ENCODE measurements around the gene CLEC1A. TPM values are rescaled to one million over a fixed set of nuclear protein-coding genes. Genes with fewer than 3 reads are reported as not detected.

Gene CLEC1A
- total RNA-seq, 1 donor from 2014 or later = not detected

DNA sequence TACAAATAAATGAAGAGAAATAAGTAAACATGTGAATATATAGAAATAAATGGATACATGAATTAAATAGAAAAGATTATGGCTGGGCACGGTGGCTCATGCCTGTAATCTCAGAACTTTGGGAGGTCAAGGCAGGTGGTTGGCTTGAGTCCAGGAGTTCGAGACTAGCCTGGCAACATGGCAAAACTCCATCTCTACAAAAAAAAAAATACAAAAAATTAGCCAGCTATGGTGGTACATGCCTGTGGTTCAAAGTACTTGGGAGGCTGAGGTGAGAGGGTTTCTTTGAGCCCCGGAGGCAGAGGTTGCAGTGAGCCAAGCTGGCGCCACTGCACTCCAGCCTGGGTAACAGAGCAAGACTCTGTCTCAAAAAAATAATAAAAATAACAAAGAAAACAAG, 36.3 kb upstream of the CLEC1A start:
- Mint-ChIP-seq H3K27me3 (ENCODE audit: low read depth) (no peaks in the 10 kb centered on the region), H3K4me1 (peaks cover 8% of the 10 kb centered on the region), H3K36me3 (ENCODE audit: low read depth) (no peaks in the 10 kb centered on the region), H3K9me3 (no peaks in the 10 kb centered on the region), H3K4me3 (no peak overlapping the region), H3K27ac (ENCODE audit: unreplicated experiment) (no peak overlapping the region)
- DNase-seq (ENCODE audit: low read depth, low spot score) = no peak
- TF ChIP-seq, protein P1, sequence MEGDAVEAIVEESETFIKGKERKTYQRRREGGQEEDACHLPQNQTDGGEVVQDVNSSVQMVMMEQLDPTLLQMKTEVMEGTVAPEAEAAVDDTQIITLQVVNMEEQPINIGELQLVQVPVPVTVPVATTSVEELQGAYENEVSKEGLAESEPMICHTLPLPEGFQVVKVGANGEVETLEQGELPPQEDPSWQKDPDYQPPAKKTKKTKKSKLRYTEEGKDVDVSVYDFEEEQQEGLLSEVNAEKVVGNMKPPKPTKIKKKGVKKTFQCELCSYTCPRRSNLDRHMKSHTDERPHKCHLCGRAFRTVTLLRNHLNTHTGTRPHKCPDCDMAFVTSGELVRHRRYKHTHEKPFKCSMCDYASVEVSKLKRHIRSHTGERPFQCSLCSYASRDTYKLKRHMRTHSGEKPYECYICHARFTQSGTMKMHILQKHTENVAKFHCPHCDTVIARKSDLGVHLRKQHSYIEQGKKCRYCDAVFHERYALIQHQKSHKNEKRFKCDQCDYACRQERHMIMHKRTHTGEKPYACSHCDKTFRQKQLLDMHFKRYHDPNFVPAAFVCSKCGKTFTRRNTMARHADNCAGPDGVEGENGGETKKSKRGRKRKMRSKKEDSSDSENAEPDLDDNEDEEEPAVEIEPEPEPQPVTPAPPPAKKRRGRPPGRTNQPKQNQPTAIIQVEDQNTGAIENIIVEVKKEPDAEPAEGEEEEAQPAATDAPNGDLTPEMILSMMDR (conservative IDR thresholded peaks at IDR 0.05) = no peak

DNA sequence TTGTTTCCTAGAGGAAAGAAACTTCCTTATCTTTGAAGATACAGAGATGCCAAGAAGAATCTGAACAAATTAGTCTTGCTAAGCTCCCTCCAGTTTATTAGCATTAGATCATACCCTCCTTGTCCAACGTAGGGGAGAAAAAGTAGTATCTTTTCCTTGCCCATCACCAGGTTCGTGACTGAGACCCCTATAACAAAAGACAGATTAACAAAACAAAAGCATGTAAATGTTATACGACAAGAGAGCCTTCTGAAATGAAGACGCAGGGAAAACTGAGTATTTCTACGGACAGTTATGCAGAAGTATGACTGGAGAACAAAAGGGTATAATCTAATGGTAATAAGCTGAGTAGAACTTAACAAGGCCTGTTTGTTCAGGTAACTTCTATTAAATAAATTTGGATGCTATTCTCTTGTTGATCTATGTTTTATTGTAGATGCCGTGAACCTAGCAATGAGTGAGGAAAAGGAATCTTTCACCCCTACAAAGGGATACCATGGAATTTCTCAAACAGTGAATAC, 34.1 kb upstream of the CLEC1A start:
- Mint-ChIP-seq H3K27me3 (ENCODE audit: low read depth) (no peaks in the 10 kb centered on the region), H3K4me3 (no peak overlapping the region), H3K27ac (ENCODE audit: unreplicated experiment) (no peak overlapping the region), H3K36me3 (ENCODE audit: low read depth) (no peaks in the 10 kb centered on the region), H3K4me1 (peaks cover 8% of the 10 kb centered on the region), H3K9me3 (no peaks in the 10 kb centered on the region)
- TF ChIP-seq, protein P1 (conservative IDR thresholded peaks at IDR 0.05) = no peak
- no peak for DNase-seq (ENCODE audit: low read depth, low spot score)

DNA sequence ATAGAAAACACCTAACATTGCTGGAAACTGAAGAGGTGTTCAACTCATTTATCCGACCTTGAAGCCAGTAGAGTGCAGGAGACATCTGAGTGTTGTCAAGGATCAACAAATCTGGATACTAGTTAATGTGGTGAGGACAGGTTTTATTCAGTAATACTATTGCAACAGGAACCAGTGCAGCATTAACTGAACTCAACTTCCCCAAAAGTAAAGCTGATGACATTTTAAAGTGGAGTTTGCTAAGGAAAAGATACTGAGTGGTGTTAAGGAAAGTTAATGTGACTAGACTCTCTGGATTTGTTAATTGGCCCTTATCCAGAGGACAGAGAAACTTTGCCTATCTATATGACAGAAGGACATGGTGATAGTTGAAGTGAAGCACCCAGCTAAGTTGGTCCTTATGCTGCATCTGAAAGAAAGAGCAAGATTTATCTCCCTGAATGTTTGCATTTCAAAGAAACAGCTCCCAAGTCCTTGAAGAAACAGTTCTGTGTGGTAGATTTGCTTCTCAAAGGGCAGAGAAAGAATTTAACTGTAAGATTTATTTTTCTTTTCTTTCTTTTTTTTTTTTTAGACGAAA, 32.4 kb upstream of the CLEC1A start:
- no peak for DNase-seq (ENCODE audit: low read depth, low spot score)
- no peak overlapping the region for H3K27ac Mint-ChIP-seq (ENCODE audit: unreplicated experiment)
- H3K27me3 Mint-ChIP-seq (ENCODE audit: low read depth) = no peaks in the 10 kb centered on the region
- peaks cover 8% of the 10 kb centered on the region for H3K4me1 Mint-ChIP-seq
- TF ChIP-seq, protein P1 (conservative IDR thresholded peaks at IDR 0.05) = no peak
- no peaks in the 10 kb centered on the region for H3K9me3 Mint-ChIP-seq
- no peaks in the 10 kb centered on the region for H3K36me3 Mint-ChIP-seq (ENCODE audit: low read depth)
- H3K4me3 Mint-ChIP-seq = no peak overlapping the region

DNA sequence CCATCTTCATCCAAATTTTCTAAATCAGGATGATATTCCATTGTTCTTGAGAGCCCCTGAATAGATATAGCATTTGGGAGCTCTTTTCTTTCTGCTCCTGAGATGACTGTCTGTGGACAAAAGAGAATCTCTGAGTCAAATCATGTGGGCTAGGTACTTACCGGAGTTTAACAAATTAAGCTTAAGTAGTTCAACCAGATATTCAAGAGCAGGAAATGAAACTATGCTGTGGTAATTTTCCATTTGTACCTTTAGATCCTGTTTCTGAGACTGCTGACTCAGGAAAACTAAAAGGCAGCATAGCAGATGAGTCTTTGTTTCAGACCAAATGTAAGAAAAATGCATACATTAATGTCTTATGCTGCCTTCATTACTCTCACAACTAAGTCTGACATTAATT, 31.3 kb upstream of the CLEC1A start, which contains the start of gene CLEC7A:
Gene CLEC7A (minus strand): TSS at position 158 of the 400 bp plus-strand sequence. CDS start 117 bp downstream, at position 41.
- Mint-ChIP-seq H3K36me3 (ENCODE audit: low read depth) (no peaks in the 10 kb centered on the region), H3K27ac (ENCODE audit: unreplicated experiment) (no peak within 1 kb of the TSS), H3K9me3 (no peaks in the 10 kb centered on the region), H3K27me3 (ENCODE audit: low read depth) (no peaks in the 10 kb centered on the region), H3K4me1 (peaks cover 8% of the 10 kb centered on the region), H3K4me3 (no peak within 1 kb of the TSS)
- no peak for DNase-seq (ENCODE audit: low read depth, low spot score)
- TF ChIP-seq, protein P1 (conservative IDR thresholded peaks at IDR 0.05) = no peak

DNA sequence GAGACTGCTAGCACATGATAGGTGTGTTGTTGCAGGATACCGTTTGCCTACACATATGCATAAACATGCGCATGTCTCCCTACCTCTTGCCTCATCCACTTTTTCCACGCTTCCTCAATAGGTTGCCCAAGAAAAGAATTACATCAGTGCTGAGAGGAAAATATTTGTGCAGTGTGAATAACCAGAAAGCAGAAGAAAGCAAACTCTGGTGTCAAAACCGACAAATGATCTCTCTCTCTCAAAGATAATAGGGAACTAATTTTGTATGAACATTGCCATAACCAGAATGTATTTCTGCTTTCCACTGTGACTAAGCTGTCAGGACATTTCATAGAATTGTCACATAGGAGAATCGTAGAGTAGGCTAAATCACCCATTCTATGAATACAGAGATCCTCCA, 29.9 kb upstream of the CLEC1A start:
- Mint-ChIP-seq H3K4me1 (peaks cover 8% of the 10 kb centered on the region), H3K9me3 (no peaks in the 10 kb centered on the region), H3K27me3 (ENCODE audit: low read depth) (no peaks in the 10 kb centered on the region), H3K27ac (ENCODE audit: unreplicated experiment) (no peak overlapping the region), H3K4me3 (no peak overlapping the region), H3K36me3 (ENCODE audit: low read depth) (no peaks in the 10 kb centered on the region)
- no peak for DNase-seq (ENCODE audit: low read depth, low spot score)
- TF ChIP-seq, protein P1 (conservative IDR thresholded peaks at IDR 0.05) = no peak
